H1 (cell line): ENCODE measurements around the gene SUPT4H1. TPM values are rescaled to one million over a fixed set of nuclear protein-coding genes. Genes with fewer than 3 reads are reported as not detected.

Source experiments
- CHD2 ChIP-seq: IDR thresholded peaks from 2 replicates; pipeline ENCODE4 v1.6.1; 2012; ENCODE audit warnings: low read length, improper control_type of control experiment
- CHD7 ChIP-seq: fragments of 300-600 bp; sonication (generic); IDR thresholded peaks from 2 replicates; pipeline ENCODE4 v1.7.1; 2012; ENCODE audit warnings: low read length, moderate library complexity, mild to moderate bottlenecking, inconsistent platforms; ENCODE audit not compliant: insufficient replicate concordance
- FOSL1 ChIP-seq: IDR thresholded peaks from 2 replicates; pipeline ENCODE4 v1.6.1; 2011; ENCODE audit warnings: mild to moderate bottlenecking, low read depth, low read length, moderate library complexity; ENCODE audit not compliant: insufficient read depth
- PHF8 ChIP-seq: fragments of 200-600 bp; sonication (generic); conservative IDR thresholded peaks from 2 replicates; pipeline ENCODE4 v1.7.1; 2012; ENCODE audit warnings: low read depth, mild to moderate bottlenecking, inconsistent platforms, low read length, moderate library complexity
- RAD21 ChIP-seq, 2 experiments: IDR thresholded peaks in 1 of 2; conservative IDR thresholded peaks in 1 of 2; 2 replicates each; pipeline ENCODE4 v1.6.1; 2011; ENCODE audit warnings: low read depth in 2 of 2, low read length in 2 of 2, improper control_type of control experiment in 1 of 2, inconsistent platforms in 1 of 2, mild to moderate bottlenecking in 1 of 2, moderate library complexity in 1 of 2
- TAF1 ChIP-seq: IDR thresholded peaks from 2 replicates; pipeline ENCODE4 v1.6.1; 2011; ENCODE audit warnings: mild to moderate bottlenecking, low read depth, low read length
- TBP ChIP-seq: IDR thresholded peaks from 2 replicates; pipeline ENCODE4 v1.6.1; 2011; ENCODE audit warnings: low read depth, low read length, improper control_type of control experiment
- polyA plus RNA-seq, 7 experiments: library from polyadenylated mRNA; depleted of rRNA in 3 of 7; stranded (reverse) in 5 of 7; unstranded in 2 of 7; fragments of >200 nt in 5 of 7; fragments of 200-250 nt in 2 of 7; gene quantifications; 1 replicate in 5 of 7; 2 replicates in 1 of 7; 4 replicates in 1 of 7; pipeline versions ENCODE4 v1.2.1 to v1.2.3, GENCODE V29; 2011 to 2013; ENCODE audit warnings: missing spikeins in 2 of 7, mixed read lengths in 2 of 7
- total RNA-seq: library from RNA; stranded (reverse); fragmentation: NEBNext Ultra II Directional; extraction: Animal tissue kit (Norgen Biotek cat#: 25700); gene quantifications from 2 replicates; pipeline ENCODE4 v1.2.1, GENCODE V29; 2021

SUPT4H1 gene
- total and polyA plus RNA-seq, 2 of the 8 experiments (the other 6 are each of a cell fraction or from before 2014, with no cell fraction given), result 112 to 143 TPM

GRCh38 chr17:58381124-58382035, 29.4 kb upstream of the SUPT4H1 start (continued):
- TF ChIP-seq CHD7, result no peak
- no peak for TF ChIP-seq TAF1
- no peak for TF ChIP-seq CHD2
- TF ChIP-seq FOSL1, result no peak
- no peak for TF ChIP-seq RAD21 (IDR thresholded peaks at IDR 0.05 in 1 of 2, conservative IDR thresholded peaks at IDR 0.05 in 1 of 2; ENCODE audit: low read depth in 2 of 2, low read length in 2 of 2)
- TF ChIP-seq TBP, result no peak
- TF ChIP-seq PHF8, result no peak
